IMR-90 (cell line): ENCODE results near the gene ANGPT4. TPM values are rescaled to one million over a fixed set of nuclear protein-coding genes. Genes with fewer than 3 reads are reported as not detected.

Experiments
- ATAC-seq: fragments of 200-7000 bp; cut with Tn5 transposase; 2 replicates; pipeline ENCODE4 v1.9.1; 2020; ENCODE audit warnings: low read depth, mild to moderate bottlenecking, moderate library complexity
- BruUV-seq: library from RNA; stranded (reverse); fragments of 400-500 nt; replicated peaks from 2 replicates; lab custom pipeline; 2021; lab: Mats Ljungman, UMichigan
- CTCF ChIA-PET: fragments of 300-600 bp; formaldehyde crosslinking; extraction: SDS; loops from one replicate; lab custom pipeline; 2021; ENCODE audit warnings: antibody characterized with exemption; lab: Yijun Ruan, JAX
- POLR2A ChIA-PET: fragments of 300-600 bp; sonication (Branson Sonifier 250); formaldehyde crosslinking; loops from one replicate; lab custom pipeline; 2022; ENCODE audit warnings: antibody characterized with exemption; ENCODE audit not compliant: unreplicated experiment; lab: Charles Lee
- DNase-seq: peaks from one replicate; pipeline ENCODE4 v3.0.0; 2013
- H2AFZ ChIP-seq: replicated peaks from 2 replicates; pipeline ENCODE3; 2013; ENCODE audit warnings: low read length, mild to moderate bottlenecking; ENCODE audit not compliant: poor library complexity
- H2AK5ac ChIP-seq: 2 replicates; pipeline ENCODE4 v1.6.1; 2013; ENCODE audit warnings: low read depth, low read length, inconsistent platforms
- H2AK9ac ChIP-seq: replicated peaks from 2 replicates; pipeline ENCODE3; 2013; ENCODE audit warnings: mild to moderate bottlenecking, low read depth, low read length, moderate library complexity; ENCODE audit not compliant: poor library complexity
- H2BK120ac ChIP-seq: 2 replicates; pipeline ENCODE4 v1.6.1; 2013; ENCODE audit warnings: low read depth, low read length, inconsistent platforms
- H2BK15ac ChIP-seq: 3 replicates; pipeline ENCODE4 v1.6.1; 2013; ENCODE audit warnings: low read depth, low read length, inconsistent platforms
- H2BK20ac ChIP-seq: 2 replicates; pipeline ENCODE4 v1.6.1; 2013; ENCODE audit warnings: low read depth, mild to moderate bottlenecking, inconsistent platforms, low read length, moderate library complexity
- H2BK5ac ChIP-seq: 2 replicates; pipeline ENCODE4 v1.6.1; 2013; ENCODE audit warnings: mild to moderate bottlenecking, low read depth, low read length, inconsistent platforms; ENCODE audit not compliant: poor library complexity, severe bottlenecking
- H3K14ac ChIP-seq: replicated peaks from 2 replicates; pipeline ENCODE4 v1.6.1; 2013; ENCODE audit warnings: low read depth, low read length, inconsistent platforms
- H3K18ac ChIP-seq: 2 replicates; pipeline ENCODE4 v1.6.1; 2013; ENCODE audit warnings: low read depth, low read length, control low read depth
- H3K23ac ChIP-seq: 2 replicates; pipeline ENCODE4 v1.6.1; 2013; ENCODE audit warnings: low read depth, low read length, inconsistent platforms
- H3K27ac ChIP-seq: 2 replicates; pipeline ENCODE4 v1.5.1; 2013; ENCODE audit warnings: mild to moderate bottlenecking, control low read depth, low read length; ENCODE audit not compliant: insufficient read depth
- H3K27me3 ChIP-seq: 2 replicates; pipeline ENCODE4 v1.6.1; 2013; ENCODE audit warnings: low read length; ENCODE audit not compliant: control insufficient read depth, insufficient read depth
- H3K36me3 ChIP-seq: 2 replicates; pipeline ENCODE4 v1.6.1; 2013; ENCODE audit warnings: low read length, mixed read lengths; ENCODE audit not compliant: control insufficient read depth, insufficient read depth
- H3K4ac ChIP-seq: 2 replicates; pipeline ENCODE4 v1.6.1; 2013; ENCODE audit warnings: low read depth, low read length, inconsistent platforms
- H3K4me1 ChIP-seq: 2 replicates; pipeline ENCODE4 v1.6.1; 2013; ENCODE audit warnings: low read length, mixed read lengths; ENCODE audit not compliant: control insufficient read depth, insufficient read depth
- H3K4me2 ChIP-seq: 2 replicates; pipeline ENCODE4 v1.6.1; 2013; ENCODE audit warnings: low read depth, mild to moderate bottlenecking, control low read depth, low read length, moderate library complexity
- H3K4me3 ChIP-seq: 2 replicates; pipeline ENCODE4 v1.5.1; 2013; ENCODE audit warnings: low read depth, mild to moderate bottlenecking, control low read depth, low read length, moderate library complexity; ENCODE audit not compliant: insufficient read depth
- H3K56ac ChIP-seq: 2 replicates; pipeline ENCODE4 v1.6.1; 2013; ENCODE audit warnings: low read length, inconsistent platforms; ENCODE audit not compliant: insufficient read depth; ENCODE audit errors: extremely low read depth
- H3K79me1 ChIP-seq, 2 experiments: 2 replicates each; pipeline ENCODE4 v1.6.1; 2013; ENCODE audit warnings: low read length in 2 of 2, inconsistent platforms in 1 of 2, low read depth in 1 of 2
- H3K9ac ChIP-seq: 2 replicates; pipeline ENCODE4 v1.6.1; 2013; ENCODE audit warnings: low read depth, low read length, control low read depth
- H3K9me1 ChIP-seq: 2 replicates; pipeline ENCODE4 v1.6.1; 2013; ENCODE audit warnings: low read length, inconsistent platforms; ENCODE audit not compliant: insufficient read depth
- H3K9me3 ChIP-seq: 2 replicates; pipeline ENCODE4 v1.6.1; 2013; ENCODE audit warnings: low read length; ENCODE audit not compliant: control insufficient read depth, insufficient read depth
- H4K20me1 ChIP-seq: 2 replicates; pipeline ENCODE4 v1.6.1; 2013; ENCODE audit warnings: low read length, inconsistent platforms; ENCODE audit not compliant: insufficient read depth
- H4K5ac ChIP-seq: 2 replicates; pipeline ENCODE4 v1.6.1; 2013; ENCODE audit warnings: mild to moderate bottlenecking, low read depth, low read length, control low read depth
- H4K8ac ChIP-seq, 2 experiments: 2 replicates each; pipeline ENCODE4 v1.6.1; 2013; ENCODE audit warnings: low read depth in 2 of 2, low read length in 2 of 2, control low read depth in 1 of 2, inconsistent platforms in 1 of 2
- H4K91ac ChIP-seq: 2 replicates; pipeline ENCODE4 v1.6.1; 2013; ENCODE audit warnings: low read depth, low read length, inconsistent platforms; ENCODE audit not compliant: insufficient read depth
- BHLHE40 ChIP-seq: fragments of 150-350 bp; IDR thresholded peaks from 2 replicates; pipeline ENCODE4 v1.6.1; 2016; ENCODE audit warnings: mild to moderate bottlenecking, low read depth, low read length
- CEBPB ChIP-seq: IDR thresholded peaks from 2 replicates; pipeline ENCODE4 v1.6.1; 2012; ENCODE audit warnings: low read depth, low read length, improper control_type of control experiment
- CHD1 ChIP-seq: IDR thresholded peaks from 2 replicates; pipeline ENCODE4 v1.6.1; 2012; ENCODE audit warnings: low read depth, low read length, improper control_type of control experiment
- CTCF ChIP-seq: conservative IDR thresholded peaks from 2 replicates; pipeline ENCODE4 v1.5.1; 2012; ENCODE audit warnings: mild to moderate bottlenecking, low read depth, low read length, improper control_type of control experiment
- ELK1 ChIP-seq: fragments of 150-350 bp; IDR thresholded peaks from 2 replicates; pipeline ENCODE4 v1.6.1; 2016; ENCODE audit warnings: low read depth, mild to moderate bottlenecking, low read length, moderate library complexity, borderline replicate concordance
- MAFK ChIP-seq: IDR thresholded peaks from 2 replicates; pipeline ENCODE4 v1.6.1; 2012; ENCODE audit warnings: low read depth, low read length, improper control_type of control experiment
- MAZ ChIP-seq: IDR thresholded peaks from 2 replicates; pipeline ENCODE4 v1.6.1; 2012; ENCODE audit warnings: low read depth, mild to moderate bottlenecking, low read length, improper control_type of control experiment, moderate library complexity, borderline replicate concordance
- NFE2L2 ChIP-seq: fragments of 150-350 bp; IDR thresholded peaks from 2 replicates; pipeline ENCODE4 v1.6.1; 2016; ENCODE audit warnings: low read depth, mild to moderate bottlenecking, low read length
- POLR2A ChIP-seq: IDR thresholded peaks from 2 replicates; pipeline ENCODE4 v1.6.1; 2012; ENCODE audit warnings: mild to moderate bottlenecking, low read depth, low read length
- RAD21 ChIP-seq: IDR thresholded peaks from 2 replicates; pipeline ENCODE4 v1.6.1; 2012; ENCODE audit warnings: low read length, improper control_type of control experiment
- RCOR1 ChIP-seq: IDR thresholded peaks from 2 replicates; pipeline ENCODE4 v1.6.1; 2012; ENCODE audit warnings: mild to moderate bottlenecking, low read length, improper control_type of control experiment; ENCODE audit not compliant: insufficient replicate concordance
- SMC3 ChIP-seq: fragments of 150-350 bp; IDR thresholded peaks from 2 replicates; pipeline ENCODE4 v1.6.1; 2016; ENCODE audit warnings: low read depth, mild to moderate bottlenecking, antibody characterized with exemption, low read length, moderate library complexity
- USF2 ChIP-seq: fragments of 150-350 bp; IDR thresholded peaks from 2 replicates; pipeline ENCODE4 v1.6.1; 2017; ENCODE audit warnings: mild to moderate bottlenecking, antibody characterized with exemption, low read length, low read depth
- WGBS, 2 experiments: methylation state at CpG; one replicate each; pipeline versions ENCODE4 v1.1.5 to v1.1.7; 2013; ENCODE audit warnings: missing lambda C conversion rate in 2 of 2; ENCODE audit not compliant: insufficient read length in 1 of 2; ENCODE audit errors: extremely low coverage in 2 of 2; 5-methylcytosine and 5-hydroxymethylcytosine counted together
- dilution Hi-C: fragments of 300-500 bp; cut with HindIII; formaldehyde crosslinking; loops from one replicate; pipeline ENCODE4 v1.14.3; 2018; ENCODE audit warnings: low sequenced_read_pairs; ENCODE audit not compliant: unreplicated experiment
- in situ Hi-C: fragments of 300-500 bp; cut with MboI; formaldehyde crosslinking; loops from 3 replicates; pipeline ENCODE4 v1.14.3; 2019; ENCODE audit warnings: low sequenced_read_pairs, inconsistent platforms, mixed read lengths
- intact Hi-C: fragments of 100-400 bp; cut with micrococcal nuclease; formaldehyde crosslinking; loops from 2 replicates; pipeline ENCODE4 v1.10.0; 2022
- polyA plus RNA-seq, 3 experiments: library from polyadenylated mRNA; depleted of rRNA; stranded (reverse); fragments of >200 nt; gene quantifications; 2 replicates each; pipeline ENCODE4 v1.2.3, GENCODE V29; 2012; ENCODE audit warnings: low replicate concordance in 1 of 3
- total RNA-seq: library from RNA; depleted of rRNA; stranded (reverse); fragments of >200 nt; gene quantifications from 2 replicates; pipeline ENCODE4 v1.2.3, GENCODE V29; 2012

ANGPT4 gene
- total and polyA plus RNA-seq, 2 of the 4 experiments (the other 2 are of a cell fraction) = not detected

GRCh38 chr20:920311-920710 is 4.2 kb upstream of the ANGPT4 start:
- DNase-seq (no peak), ATAC-seq (no peak)
- H4K20me1 ChIP-seq = no peaks in the 10 kb centered on the region
- TF ChIP-seq CTCF = no peak
- TF ChIP-seq USF2 = no peak
- no peak for TF ChIP-seq CEBPB
- TF ChIP-seq MAFK = no peak
- TF ChIP-seq RAD21 = no peak
- TF ChIP-seq MAZ = no peak
- TF ChIP-seq RCOR1 = no peak
- TF ChIP-seq SMC3 = no peak
- TF ChIP-seq CHD1 = no peak
- TF ChIP-seq BHLHE40 = no peak
- TF ChIP-seq ELK1 = no peak
- TF ChIP-seq NFE2L2 = no peak
- no peak for TF ChIP-seq POLR2A
- H2BK5ac ChIP-seq = no peak overlapping the region
- H3K9me3 ChIP-seq = no peaks in the 10 kb centered on the region
- ChIA-PET CTCF (no interaction called here), POLR2A (no interaction called here)
- H2AK9ac ChIP-seq = no peak overlapping the region
- no peaks in the 10 kb centered on the region for H3K36me3 ChIP-seq
- H3K79me1 ChIP-seq = no peaks in the 10 kb centered on the region
- H2BK15ac ChIP-seq = no peak overlapping the region
- no peak overlapping the region for H4K5ac ChIP-seq
- no peak overlapping the region for H3K4me2 ChIP-seq
- H3K18ac ChIP-seq = no peak overlapping the region
- peaks cover 3% of the 10 kb centered on the region; the same call in 1 of the 2 replicates for H3K4me1 ChIP-seq
- in situ Hi-C loops (no loop called here), intact Hi-C loops (no loop called here), dilution Hi-C loops (no loop called here)
- H3K4me3 ChIP-seq = no peak overlapping the region
- no peak overlapping the region for H3K9ac ChIP-seq
- no peak overlapping the region for H4K8ac ChIP-seq
- H2BK120ac ChIP-seq = no peak overlapping the region
- WGBS, 2 experiments = no CpG with 5 or more reads among the region's 4 CpGs
- H2AFZ ChIP-seq = no peak overlapping the region
- H4K91ac ChIP-seq = no peak overlapping the region
- no peak overlapping the region for H2BK20ac ChIP-seq
- H3K4ac ChIP-seq = no peak overlapping the region
- H3K27ac ChIP-seq = no peak overlapping the region
- H3K14ac ChIP-seq = no peak overlapping the region
- H2AK5ac ChIP-seq = no peak overlapping the region
- peaks cover 10% of the 10 kb centered on the region; the same call in 1 of the 2 replicates for H3K27me3 ChIP-seq
- H3K56ac ChIP-seq = no peak overlapping the region
- no peak overlapping the region for H3K23ac ChIP-seq
- no peaks in the 10 kb centered on the region for H3K9me1 ChIP-seq
- no TSS peak for BruUV-seq
